Stimulated activated CD8-positive, alpha-beta memory T cell treated with anti-CD3 and anti-CD28 coated beads, Interleukin-12 subunit alpha, Interleukin-12 subunit beta, amount 100 ng/mL, for 1 hour (primary cell): Measurements from ENCODE around the gene CWC25.

Experiments
- DNase-seq: peaks from one replicate; pipeline ENCODE4 v3.0.0-alpha.2; 2020; ENCODE audit warnings: low read depth

CWC25 gene

GRCh38 chr17:38783227-38783626 is 41.9 kb downstream of the CWC25 start:
- no peak for DNase-seq

- no peak for DNase-seq
Observed at GRCh38 chr17:38779965-38780752, 45.0 kb downstream of the CWC25 start.

GRCh38 chr17:38777641-38778250 is 47.4 kb downstream of the CWC25 start:
- DNase-seq, result no peak

DNA sequence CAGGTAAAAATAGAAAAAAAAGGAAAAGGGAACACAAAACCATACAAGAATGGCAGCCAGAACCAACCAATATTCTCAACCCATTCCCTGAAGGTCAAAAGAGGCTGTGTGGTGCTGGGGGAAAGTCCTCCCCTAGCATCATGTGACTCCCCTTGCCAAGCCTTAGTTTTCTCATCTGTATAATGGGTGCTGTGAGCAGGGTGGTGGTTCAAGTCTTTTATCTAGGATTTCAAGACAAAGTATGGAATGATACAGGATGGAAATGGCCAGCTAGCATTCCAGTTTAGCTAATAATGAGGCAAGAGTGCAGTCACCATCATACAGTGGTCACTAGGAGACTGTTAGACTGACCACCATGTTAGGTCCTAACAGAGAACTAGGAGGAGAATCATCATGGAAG is 51.9 kb downstream of the CWC25 start:
- DNase-seq, result no peak

GRCh38 chr17:38768417-38768816 is 56.7 kb downstream of the CWC25 start:
- no peak for DNase-seq

DNA sequence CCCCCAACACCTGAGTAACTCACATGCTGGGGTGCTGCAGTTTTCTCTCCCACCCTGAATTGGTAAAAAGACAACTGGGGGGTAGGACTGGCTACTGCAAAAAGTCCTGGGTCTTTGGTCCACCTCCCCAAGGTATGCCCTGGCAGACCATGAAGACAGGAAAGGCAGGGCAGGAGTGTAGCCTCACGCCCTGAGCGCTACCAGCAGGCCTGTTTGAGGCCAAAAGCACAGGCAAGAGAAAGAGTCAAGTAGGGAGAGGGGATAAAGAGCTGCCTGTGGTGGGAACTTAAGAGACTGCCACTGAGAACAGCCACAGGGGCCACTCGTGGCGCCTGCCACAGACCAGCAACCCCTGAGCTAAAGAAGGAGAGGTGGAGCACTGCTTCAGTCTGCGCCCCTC is 58.8 kb downstream of the CWC25 start:
- no peak for DNase-seq

GRCh38 chr17:38762231-38762630 is 62.9 kb downstream of the CWC25 start:
- no peak for DNase-seq

DNA sequence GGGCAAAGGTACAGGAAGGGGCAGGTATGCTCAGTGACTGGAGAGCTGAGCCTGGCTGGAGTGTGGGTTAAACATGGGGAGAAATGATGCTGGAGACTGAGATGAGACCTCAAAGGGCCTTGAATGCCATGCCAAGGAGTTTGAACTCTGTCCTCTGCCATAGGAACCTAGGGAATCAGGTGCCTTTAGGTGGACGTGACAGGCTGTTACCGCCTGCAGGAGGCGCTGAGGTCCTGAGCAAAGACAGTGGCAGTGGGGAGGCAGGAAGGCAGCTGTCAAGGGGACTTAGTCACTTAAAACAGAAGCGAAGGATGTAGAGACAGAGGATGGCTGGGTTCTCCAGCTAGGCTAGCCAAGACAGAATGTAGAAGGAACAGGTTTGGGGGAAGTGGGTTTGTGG is 63.5 kb downstream of the CWC25 start:
- DNase-seq, result no peak

GRCh38 chr17:38753071-38753506 is 72.0 kb downstream of the CWC25 start:
- no peak for DNase-seq

DNA sequence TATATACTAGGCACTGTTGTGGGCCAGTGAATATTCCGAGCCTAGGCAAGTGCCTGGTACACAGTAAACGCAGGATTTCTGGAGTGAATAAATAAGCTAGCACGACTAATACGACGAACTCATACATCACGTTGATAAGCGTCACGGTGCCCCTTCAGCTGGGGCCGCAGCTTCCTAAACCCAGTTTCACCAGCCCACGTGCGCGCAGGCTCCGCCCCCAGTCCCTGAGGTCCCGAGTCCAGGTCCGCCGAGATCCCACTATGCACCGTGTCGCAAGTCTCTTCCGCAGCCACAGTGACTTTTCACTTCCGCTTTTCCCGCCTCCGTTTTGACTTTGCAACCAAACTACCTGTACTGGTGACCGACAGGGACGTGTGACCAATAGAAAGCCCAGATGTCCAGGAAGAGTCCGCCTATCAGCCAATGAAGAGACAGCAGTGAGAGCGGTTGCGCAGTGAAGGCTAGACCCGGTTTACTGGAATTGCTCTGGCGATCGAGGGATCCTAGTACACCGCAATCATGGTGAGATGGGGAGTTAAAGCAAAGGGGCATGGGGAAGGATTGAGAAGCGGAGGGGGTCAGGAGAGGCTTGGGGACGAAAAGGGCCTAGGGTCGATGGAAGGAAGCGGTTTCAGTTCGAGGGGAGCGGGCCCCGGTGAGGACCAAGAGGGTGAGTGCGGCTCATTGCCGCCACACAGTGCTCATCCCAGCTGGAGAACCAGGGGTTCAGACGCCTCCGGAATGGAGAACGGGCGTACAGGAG is 72.6 kb downstream of the CWC25 start, which contains the start of gene PSMB3:
TSS of gene PSMB3 (plus strand) at position 434 of the 763 bp plus-strand sequence. CDS start at position 520, 86 bp downstream.
- DNase-seq, result peak; percentile 94

- peak; percentile 62 for DNase-seq
Observed at GRCh38 chr17:38751808-38752307, 73.3 kb downstream of the CWC25 start.

DNA sequence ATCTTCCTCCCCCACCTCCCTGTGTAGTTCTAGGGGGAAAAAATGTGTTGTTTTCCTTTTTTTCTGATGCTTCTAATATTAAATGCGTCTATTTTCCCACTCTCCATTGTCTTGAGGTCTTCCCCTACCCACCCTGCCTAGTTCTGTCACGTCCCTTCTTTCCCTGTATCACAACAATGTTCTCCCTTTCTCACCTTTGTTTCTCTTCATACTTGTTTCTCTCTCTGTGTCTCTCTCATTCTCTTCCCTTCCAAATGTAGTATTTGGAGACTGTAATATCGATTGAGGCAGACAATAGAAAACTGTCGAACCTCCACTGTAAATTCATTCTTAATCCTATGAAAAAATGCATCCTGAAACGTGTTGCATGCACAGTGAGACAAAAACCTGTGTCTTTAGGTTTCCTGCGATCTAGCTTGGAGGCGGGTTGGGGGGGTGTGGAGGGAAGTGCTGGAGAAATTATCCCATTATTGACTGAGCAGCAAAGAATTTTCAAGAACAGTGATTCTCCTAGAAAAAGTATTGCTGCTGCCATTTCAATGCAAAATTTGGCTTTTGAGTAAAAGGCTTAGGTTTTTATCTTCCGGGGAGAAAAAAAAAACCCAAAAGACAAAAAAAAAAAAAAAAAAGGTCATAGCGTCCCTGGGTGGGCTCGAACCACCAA is 73.8 kb downstream of the CWC25 start:
- DNase-seq, result no peak
